Activated T-cell treated with anti-CD3 and anti-CD28 coated beads, Interleukin-2, amount 50 U/mL, for 72 hours (primary cell): Measurements from ENCODE around the gene PXDN. TPM values are rescaled to one million over a fixed set of nuclear protein-coding genes. Genes with fewer than 3 reads are reported as not detected.

Source experiments
- ATAC-seq, 2 donors: fragments of 150-1000 bp; cut with Tn5 transposase; replicated peaks in 1 of 2; 2 replicates each; pipeline ENCODE4 v1.10.0; 2021; ENCODE audit warnings: moderate library complexity in 2 of 2, mild to moderate bottlenecking in 1 of 2
- DNase-seq, 2 donors: peaks; one replicate each; pipeline ENCODE4 v3.0.0; 2021 to 2022; ENCODE audit warnings: mixed read lengths in 1 of 2
- H3K27ac Mint-ChIP-seq: one replicate; pipeline ENCODE4 v1.8.0; 2022; ENCODE audit warnings: mild to moderate bottlenecking, moderate library complexity, mixed read lengths
- H3K27me3 Mint-ChIP-seq: one replicate; pipeline ENCODE4 v1.8.0; 2022; ENCODE audit warnings: low read depth, mixed read lengths
- H3K36me3 Mint-ChIP-seq, 2 donors: one replicate each; pipeline ENCODE4 v1.8.0; 2022; ENCODE audit warnings: mixed read lengths in 2 of 2, mild to moderate bottlenecking in 1 of 2; ENCODE audit not compliant: insufficient read depth in 2 of 2
- H3K4me1 Mint-ChIP-seq: one replicate; pipeline ENCODE4 v1.8.0; 2022; ENCODE audit warnings: low read depth, mixed read lengths
- H3K4me3 Mint-ChIP-seq, 2 donors: one replicate each; pipeline ENCODE4 v1.8.0; 2022; ENCODE audit warnings: mild to moderate bottlenecking in 2 of 2, mixed read lengths in 2 of 2, moderate library complexity in 2 of 2
- H3K9me3 Mint-ChIP-seq, 2 donors: one replicate each; pipeline ENCODE4 v1.8.0; 2022; ENCODE audit warnings: mixed read lengths in 2 of 2
- total RNA-seq, 2 donors: library from RNA; stranded (reverse); gene quantifications; one replicate each; pipeline ENCODE4 v1.2.3, GENCODE V29; 2022

The PXDN gene
- total RNA-seq, 2 donors from 2014 or later = 0.25 to 1.8 TPM

GRCh38 chr2:1664076-1664605, 80.2 kb downstream of the PXDN start:
- Mint-ChIP-seq H3K27ac (no peak overlapping the region), H3K4me1 (no peaks in the 10 kb centered on the region), H3K4me3 (no peak overlapping the region), H3K27me3 (no peaks in the 10 kb centered on the region), H3K9me3 (no peaks in the 10 kb centered on the region), H3K36me3 (no peaks in the 10 kb centered on the region)
- DNase-seq (no peak), ATAC-seq (no peak)

- H3K27me3 Mint-ChIP-seq = no peaks in the 10 kb centered on the region
- no peaks in the 10 kb centered on the region for H3K4me1 Mint-ChIP-seq
- DNase-seq = no peak
- no peak for ATAC-seq
- H3K27ac Mint-ChIP-seq = no peak overlapping the region
- no peaks in the 10 kb centered on the region for H3K36me3 Mint-ChIP-seq
- H3K4me3 Mint-ChIP-seq = no peak overlapping the region
- H3K9me3 Mint-ChIP-seq = no peaks in the 10 kb centered on the region
Measured at GRCh38 chr2:1663621-1664020, 80.7 kb downstream of the PXDN start.

- no peaks in the 10 kb centered on the region for H3K4me1 Mint-ChIP-seq
- no peaks in the 10 kb centered on the region for H3K27me3 Mint-ChIP-seq
- no peak for ATAC-seq
- H3K4me3 Mint-ChIP-seq = no peak overlapping the region
- H3K27ac Mint-ChIP-seq = no peak overlapping the region
- no peak for DNase-seq
- no peaks in the 10 kb centered on the region for H3K36me3 Mint-ChIP-seq
- no peaks in the 10 kb centered on the region for H3K9me3 Mint-ChIP-seq
Measured at GRCh38 chr2:1662606-1663180, 81.6 kb downstream of the PXDN start.

- DNase-seq (no peak), ATAC-seq (no peak)
- Mint-ChIP-seq H3K4me3 (no peak overlapping the region), H3K27me3 (no peaks in the 10 kb centered on the region), H3K4me1 (no peaks in the 10 kb centered on the region), H3K36me3 (no peaks in the 10 kb centered on the region), H3K27ac (no peak overlapping the region), H3K9me3 (no peaks in the 10 kb centered on the region)
Measured at GRCh38 chr2:1661891-1662605, 82.3 kb downstream of the PXDN start.

GRCh38 chr2:1660656-1661640, 83.4 kb downstream of the PXDN start:
- Mint-ChIP-seq H3K36me3 (no peaks in the 10 kb centered on the region), H3K9me3 (no peaks in the 10 kb centered on the region), H3K4me3 (no peak overlapping the region), H3K27ac (no peak overlapping the region), H3K27me3 (no peaks in the 10 kb centered on the region), H3K4me1 (no peaks in the 10 kb centered on the region)
- no peak for DNase-seq
- no peak for ATAC-seq

GRCh38 chr2:1659951-1660565, 84.3 kb downstream of the PXDN start:
- no peak for ATAC-seq
- H3K27me3 Mint-ChIP-seq = no peaks in the 10 kb centered on the region
- H3K4me3 Mint-ChIP-seq = no peak overlapping the region
- no peak overlapping the region for H3K27ac Mint-ChIP-seq
- no peak for DNase-seq
- H3K4me1 Mint-ChIP-seq = no peaks in the 10 kb centered on the region
- H3K36me3 Mint-ChIP-seq = no peaks in the 10 kb centered on the region
- H3K9me3 Mint-ChIP-seq = no peaks in the 10 kb centered on the region

- Mint-ChIP-seq H3K4me3 (no peak overlapping the region), H3K4me1 (no peaks in the 10 kb centered on the region), H3K27ac (no peak overlapping the region), H3K9me3 (no peaks in the 10 kb centered on the region), H3K36me3 (no peaks in the 10 kb centered on the region), H3K27me3 (no peaks in the 10 kb centered on the region)
- ATAC-seq (no peak), DNase-seq (no peak)
Measured at GRCh38 chr2:1658394-1659151, 85.7 kb downstream of the PXDN start.

- DNase-seq = no peak
- no peaks in the 10 kb centered on the region for H3K27me3 Mint-ChIP-seq
- no peaks in the 10 kb centered on the region for H3K36me3 Mint-ChIP-seq
- H3K4me1 Mint-ChIP-seq = no peaks in the 10 kb centered on the region
- no peak overlapping the region for H3K4me3 Mint-ChIP-seq
- ATAC-seq = peak; percentile 31 to 38
- no peaks in the 10 kb centered on the region for H3K9me3 Mint-ChIP-seq
- no peak overlapping the region for H3K27ac Mint-ChIP-seq
Measured at GRCh38 chr2:1656961-1657841, 87.1 kb downstream of the PXDN start.

- Mint-ChIP-seq H3K9me3 (no peaks in the 10 kb centered on the region), H3K27ac (no peak overlapping the region), H3K4me1 (no peaks in the 10 kb centered on the region), H3K36me3 (no peaks in the 10 kb centered on the region), H3K27me3 (no peaks in the 10 kb centered on the region), H3K4me3 (no peak overlapping the region)
- no peak for ATAC-seq
- no peak for DNase-seq
Measured at GRCh38 chr2:1656326-1656960, 87.9 kb downstream of the PXDN start.

- Mint-ChIP-seq H3K36me3 (no peaks in the 10 kb centered on the region), H3K4me3 (no peak overlapping the region), H3K9me3 (no peaks in the 10 kb centered on the region), H3K27ac (no peak overlapping the region), H3K27me3 (no peaks in the 10 kb centered on the region), H3K4me1 (no peaks in the 10 kb centered on the region)
- ATAC-seq (no peak), DNase-seq (no peak)
Measured at GRCh38 chr2:1655461-1655860, 88.9 kb downstream of the PXDN start.

- Mint-ChIP-seq H3K36me3 (no peaks in the 10 kb centered on the region), H3K9me3 (no peaks in the 10 kb centered on the region), H3K27me3 (no peaks in the 10 kb centered on the region), H3K27ac (no peak overlapping the region), H3K4me3 (no peak overlapping the region), H3K4me1 (no peaks in the 10 kb centered on the region)
- ATAC-seq (no peak), DNase-seq (no peak)
Measured at GRCh38 chr2:1654696-1655374, 89.5 kb downstream of the PXDN start.
